Muscle of leg (tissue), 16 donors: ENCODE data around the gene KAT2A. TPM values are rescaled to one million over a fixed set of nuclear protein-coding genes. Genes with fewer than 3 reads are reported as not detected.

Source experiments
- DNase-seq: peaks from one replicate; pipeline ENCODE4 v3.0.0; 2013
- H3K27ac ChIP-seq: one replicate; pipeline ENCODE4 v1.5.1; 2013; ENCODE audit warnings: mild to moderate bottlenecking, low read length, control low read depth
- H3K27me3 ChIP-seq: one replicate; pipeline ENCODE4 v1.6.1; 2013; ENCODE audit warnings: low read length; ENCODE audit not compliant: control insufficient read depth, insufficient read depth
- H3K36me3 ChIP-seq: one replicate; pipeline ENCODE4 v1.6.1; 2013; ENCODE audit warnings: low read length; ENCODE audit not compliant: control insufficient read depth, insufficient read depth
- H3K4me1 ChIP-seq: one replicate; pipeline ENCODE4 v1.6.1; 2013; ENCODE audit warnings: low read length; ENCODE audit not compliant: control insufficient read depth, insufficient read depth
- H3K4me3 ChIP-seq: one replicate; pipeline ENCODE4 v1.5.1; 2013; ENCODE audit warnings: low read length, control low read depth
- H3K9me3 ChIP-seq: replicated peaks from 2 replicates; pipeline ENCODE4 v1.6.1; 2013; ENCODE audit warnings: low read depth, low read length; ENCODE audit not compliant: control insufficient read depth
- WGBS: methylation state at CpG from one replicate; pipeline ENCODE4 v1.1.5; 2013; ENCODE audit warnings: missing lambda C conversion rate; ENCODE audit not compliant: insufficient coverage; 5-methylcytosine and 5-hydroxymethylcytosine counted together
- long read RNA-seq, 11 donors: transcript quantifications; one replicate each; lab custom pipeline, GENCODE V29; 2026
- polyA plus RNA-seq, 8 donors: library from polyadenylated mRNA; unstranded; fragments of 120-200 nt; gene quantifications; one replicate each; pipeline versions ENCODE4 v1.2.1 to v1.2.3, GENCODE V29; 2013; ENCODE audit warnings: inconsistent platforms in 1 of 8, low replicate concordance in 1 of 8; ENCODE audit not compliant: insufficient read length in 8 of 8, insufficient read depth in 1 of 8
- total RNA-seq: library from RNA; stranded (reverse); fragments of 120-200 nt; gene quantifications from one replicate; pipeline ENCODE4 v1.2.4, GENCODE V29; 2013

Gene KAT2A
- 16.7 TPM for total RNA-seq
- polyA plus RNA-seq, result 10 to 100 TPM; 37.5 to 62.0 (median 47.1) TPM
- long read RNA-seq, donor 1, partial matches to known transcripts, result 0 of 4 reads
- long read RNA-seq, donor 1, other reads (novel, unspliced or antisense), result 0 of 4 reads
- long read RNA-seq, donor 2, partial matches to known transcripts, result 0 of 1 reads
- long read RNA-seq, donor 2, other reads (novel, unspliced or antisense), result 0 of 1 reads
- long read RNA-seq, donor 3, transcript KAT2A-202 (18 exons, 2,990 nt), result major isoform, 6 of 7 reads
- long read RNA-seq, donor 3, partial matches to known transcripts, result 0 of 7 reads
- long read RNA-seq, donor 3, other reads (novel, unspliced or antisense), result 0 of 7 reads
- long read RNA-seq, donor 4, partial matches to known transcripts, result 0 of 3 reads
- long read RNA-seq, donor 4, other reads (novel, unspliced or antisense), result 0 of 3 reads
- long read RNA-seq, donor 5, transcript KAT2A-202 (18 exons, 2,990 nt), result major isoform, 5 of 11 reads
- long read RNA-seq, donor 5, partial matches to known transcripts, result 5 of 11 reads
- long read RNA-seq, donor 5, other reads (novel, unspliced or antisense), result 0 of 11 reads
- long read RNA-seq, donor 6, transcript KAT2A-202 (18 exons, 2,990 nt), result major isoform, 7 of 30 reads
- long read RNA-seq, donor 6, partial matches to known transcripts, result 20 of 30 reads
- long read RNA-seq, donor 6, other reads (novel, unspliced or antisense), result 0 of 30 reads
- long read RNA-seq, donor 7, transcript KAT2A-202 (18 exons, 2,990 nt), result major isoform, 5 of 11 reads
- long read RNA-seq, donor 7, partial matches to known transcripts, result 5 of 11 reads
- long read RNA-seq, donor 7, other reads (novel, unspliced or antisense), result 0 of 11 reads
- long read RNA-seq, donor 8, partial matches to known transcripts, result 0 of 2 reads
- long read RNA-seq, donor 8, other reads (novel, unspliced or antisense), result 0 of 2 reads
- long read RNA-seq, donor 9, partial matches to known transcripts, result 0 of 2 reads
- long read RNA-seq, donor 9, other reads (novel, unspliced or antisense), result 0 of 2 reads
- long read RNA-seq, donor 10, transcript KAT2A-202 (18 exons, 2,990 nt), result major isoform, 5 of 11 reads
- long read RNA-seq, donor 10, partial matches to known transcripts, result 5 of 11 reads
- long read RNA-seq, donor 10, other reads (novel, unspliced or antisense), result 0 of 11 reads
- long read RNA-seq, donor 11, transcript KAT2A-202 (18 exons, 2,990 nt), result major isoform, 5 of 10 reads
- long read RNA-seq, donor 11, partial matches to known transcripts, result 5 of 10 reads
- long read RNA-seq, donor 11, other reads (novel, unspliced or antisense), result 0 of 10 reads

DNA sequence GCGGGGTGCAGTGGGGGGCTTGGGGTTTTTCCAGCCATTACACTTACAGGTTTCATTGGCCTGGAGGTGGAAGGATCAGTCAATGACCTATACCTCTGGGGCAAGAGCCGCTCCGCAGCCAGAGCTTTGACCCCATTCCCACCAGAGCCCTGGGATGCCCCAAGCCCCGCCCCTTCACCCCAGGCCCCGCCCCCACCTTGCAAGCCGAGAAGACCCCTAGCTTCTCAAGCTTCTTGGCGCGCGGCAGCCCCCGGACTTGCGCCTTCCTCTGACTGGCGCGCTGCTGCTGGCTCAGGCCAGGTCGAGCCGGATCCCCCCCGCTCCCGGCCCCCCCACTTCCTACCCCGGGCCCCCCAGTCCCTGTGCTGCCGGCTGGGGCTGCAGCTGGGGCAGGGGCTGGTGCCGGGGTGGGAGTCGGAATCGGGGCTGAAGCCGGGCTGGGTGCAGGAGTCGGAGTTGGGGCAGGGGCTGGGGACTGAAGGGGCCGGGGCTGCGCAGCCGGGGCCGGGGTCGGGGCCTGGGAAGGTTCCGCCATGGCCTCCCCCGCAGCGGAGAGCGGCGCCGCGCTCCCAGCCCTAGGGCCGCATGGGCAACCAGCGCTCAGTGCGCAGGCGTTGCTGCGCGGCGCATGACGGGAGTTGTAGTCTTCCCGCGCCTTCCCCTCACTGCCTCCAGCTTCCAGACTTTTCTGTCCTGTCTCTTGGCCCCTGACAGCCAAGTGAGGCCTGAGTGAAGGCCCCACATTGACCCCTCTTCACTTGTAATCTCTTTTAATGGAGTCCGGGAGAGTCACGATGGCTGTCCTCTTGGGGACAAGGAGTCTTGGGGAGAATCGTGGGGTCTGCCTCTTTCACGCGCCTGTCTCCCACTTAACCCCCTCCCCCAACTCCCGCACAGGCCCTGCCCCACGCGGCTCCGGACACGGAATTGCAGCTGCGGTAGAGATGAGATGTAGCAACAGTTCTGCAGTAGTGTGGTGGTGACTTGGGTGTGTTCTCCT is at the start of gene KAT2A:
Gene KAT2A (minus strand): TSS at position 598 of the 1,000 bp plus-strand sequence. CDS start 63 bp downstream, at position 535.
- Histone ChIP-seq H3K4me3 (peak within 1 kb of the TSS; percentile 50), H3K27me3 (no peaks in the 10 kb centered on the region), H3K9me3 (no peaks in the 10 kb centered on the region), H3K4me1 (peaks cover 28% of the 10 kb centered on the region), H3K27ac (peak within 1 kb of the TSS; percentile 32), H3K36me3 (peaks cover 54% of the 10 kb centered on the region)
- WGBS, result under 1% methylated on average over 26 of the region's 57 CpGs
- peak; percentile 94 for DNase-seq

DNA sequence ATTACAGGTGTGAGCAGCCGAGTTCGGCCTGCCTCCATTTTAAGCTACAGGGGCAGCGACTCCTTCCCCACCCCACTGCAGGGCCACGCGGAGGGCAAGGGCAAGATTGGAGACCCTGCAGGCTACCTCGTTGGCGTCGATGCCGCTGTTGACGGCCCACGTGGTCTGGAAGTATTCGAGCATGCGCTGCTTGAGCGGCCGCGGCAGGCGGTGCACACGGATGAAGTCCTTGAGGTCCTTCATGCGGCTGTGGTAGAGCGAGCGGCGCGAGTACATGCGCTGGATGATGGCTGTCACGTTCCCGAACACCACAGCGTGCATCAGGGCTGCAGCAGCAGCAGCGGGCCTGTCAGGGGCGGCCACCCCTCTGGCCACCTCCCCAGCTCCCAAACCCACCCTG is 48.2 kb upstream of the KAT2A start:
- H3K36me3 ChIP-seq, result no peaks in the 10 kb centered on the region
- no peak overlapping the region for H3K4me3 ChIP-seq
- H3K27me3 ChIP-seq, result peaks cover 6% of the 10 kb centered on the region
- no peak overlapping the region for H3K27ac ChIP-seq
- H3K4me1 ChIP-seq, result no peaks in the 10 kb centered on the region
- 91% methylated on average over 27 of the region's 29 CpGs for WGBS
- no peak for DNase-seq
- no peaks in the 10 kb centered on the region for H3K9me3 ChIP-seq

DNA sequence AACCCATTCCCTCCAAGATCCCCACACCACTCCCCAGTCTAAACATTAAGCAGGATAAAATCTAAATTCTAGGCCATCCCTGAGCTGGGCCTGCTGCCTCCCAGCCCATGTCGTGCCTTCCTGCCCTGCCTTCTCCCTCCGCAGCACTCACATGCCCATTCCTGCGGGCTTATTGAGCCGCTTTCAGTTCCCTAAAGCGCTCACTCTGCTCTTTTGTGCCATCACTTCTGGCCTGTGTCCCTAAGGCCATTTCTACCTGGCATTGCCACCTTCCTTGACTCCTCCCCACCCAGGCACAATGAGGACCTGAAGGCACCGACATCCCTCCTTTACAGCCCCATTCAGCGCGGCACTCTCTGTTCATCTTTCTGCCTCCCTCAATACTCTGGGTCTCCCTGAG is 46.6 kb upstream of the KAT2A start:
- 76% methylated on average over 5 of the region's 8 CpGs for WGBS
- Histone ChIP-seq H3K27ac (no peak overlapping the region), H3K4me3 (no peak overlapping the region)

DNA sequence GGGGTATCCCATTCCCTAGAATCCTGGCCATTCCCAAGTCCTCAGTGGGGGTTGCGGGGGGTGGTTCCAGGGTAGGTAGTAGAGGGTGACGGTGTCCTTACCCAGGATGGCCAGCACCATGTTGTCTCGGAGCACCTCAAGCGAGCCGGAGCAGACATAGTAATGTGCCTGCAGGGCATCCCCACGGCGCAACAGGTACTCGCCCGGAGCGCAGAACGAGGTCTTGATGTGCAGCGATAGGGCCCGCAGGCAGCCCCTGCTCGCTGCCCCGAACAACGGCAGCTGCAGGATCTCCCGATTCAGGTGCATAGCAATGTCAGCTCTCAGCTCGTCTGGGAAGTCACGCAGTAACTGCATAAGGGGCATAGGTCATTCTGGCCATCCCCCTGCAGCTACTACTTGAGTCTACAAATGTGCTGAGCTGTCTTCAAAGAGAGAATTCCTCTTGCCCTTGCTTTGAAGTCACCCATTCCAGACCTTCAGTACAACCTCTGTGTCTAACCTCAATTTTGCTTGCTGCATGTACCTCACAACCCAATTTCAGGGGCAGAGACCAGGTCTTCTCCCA is 45.1 kb upstream of the KAT2A start:
- no peak for DNase-seq
- H3K4me1 ChIP-seq, result no peaks in the 10 kb centered on the region
- H3K27me3 ChIP-seq, result peaks cover 2% of the 10 kb centered on the region
- H3K36me3 ChIP-seq, result no peaks in the 10 kb centered on the region
- 81% methylated on average over 19 of the region's 19 CpGs for WGBS
- H3K27ac ChIP-seq, result no peak overlapping the region
- H3K4me3 ChIP-seq, result no peak overlapping the region
- H3K9me3 ChIP-seq, result no peaks in the 10 kb centered on the region

More for the DNA sequence above, 46.6 kb upstream of the KAT2A start:
- Histone ChIP-seq H3K27me3 (peaks cover 6% of the 10 kb centered on the region), H3K4me1 (no peaks in the 10 kb centered on the region), H3K36me3 (no peaks in the 10 kb centered on the region), H3K9me3 (no peaks in the 10 kb centered on the region)
- no peak for DNase-seq

- H3K9me3 ChIP-seq, result no peaks in the 10 kb centered on the region
- no peak for DNase-seq
- no peak overlapping the region for H3K27ac ChIP-seq
- H3K4me1 ChIP-seq, result no peaks in the 10 kb centered on the region
- H3K36me3 ChIP-seq, result no peaks in the 10 kb centered on the region
- H3K4me3 ChIP-seq, result no peak overlapping the region
- H3K27me3 ChIP-seq, result peaks cover under 1% of the 10 kb centered on the region
- 59% methylated on average over 3 of the region's 6 CpGs for WGBS
Observed at GRCh38 chr17:42165751-42166150, 44.6 kb upstream of the KAT2A start.

DNA sequence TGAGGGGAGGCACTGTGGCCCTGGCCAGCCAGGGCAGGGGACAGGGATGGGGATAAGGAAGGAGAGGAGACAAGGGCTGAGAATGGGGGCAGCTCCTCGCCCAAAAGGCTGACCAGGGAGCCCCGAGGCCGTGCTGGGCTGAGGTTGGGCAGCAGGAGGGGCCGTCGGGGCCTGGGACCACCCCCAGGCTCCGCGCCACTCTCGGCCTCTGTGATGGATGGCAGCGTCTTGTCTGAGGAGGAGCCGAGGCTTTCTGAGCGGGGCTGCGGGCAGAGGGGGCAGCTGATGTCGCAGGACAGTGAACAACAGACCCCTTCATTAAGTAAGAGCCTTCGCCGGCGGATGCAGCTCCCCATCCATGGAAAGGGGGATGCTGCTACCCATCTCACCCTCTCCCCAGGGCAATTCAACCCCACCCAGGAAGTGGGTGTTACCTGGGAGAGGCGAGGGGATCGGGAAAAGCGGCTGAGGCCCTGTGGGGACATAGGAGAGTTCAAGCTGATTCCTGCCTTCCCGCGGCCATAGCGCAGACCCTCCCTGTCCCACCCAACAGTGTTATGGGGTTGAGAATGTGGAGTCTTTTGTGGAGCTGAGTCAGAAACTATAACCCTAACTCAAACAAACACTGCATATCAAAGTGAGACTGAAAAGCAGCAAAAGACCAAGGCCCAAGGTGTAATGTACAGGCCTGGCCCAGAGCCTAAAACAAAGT is 42.7 kb upstream of the KAT2A start:
- Histone ChIP-seq H3K27ac (no peak overlapping the region), H3K4me1 (no peaks in the 10 kb centered on the region), H3K27me3 (no peaks in the 10 kb centered on the region), H3K36me3 (no peaks in the 10 kb centered on the region), H3K9me3 (no peaks in the 10 kb centered on the region), H3K4me3 (no peak overlapping the region)
- DNase-seq, result no peak
- 42% methylated on average over 10 of the region's 22 CpGs for WGBS

GRCh38 chr17:42163113-42163512 is 41.9 kb upstream of the KAT2A start:
- Histone ChIP-seq H3K9me3 (no peaks in the 10 kb centered on the region), H3K4me3 (no peak overlapping the region), H3K27ac (no peak overlapping the region), H3K4me1 (no peaks in the 10 kb centered on the region), H3K36me3 (no peaks in the 10 kb centered on the region), H3K27me3 (no peaks in the 10 kb centered on the region)
- DNase-seq, result no peak
- 51% methylated on average over 8 of the region's 8 CpGs for WGBS

GRCh38 chr17:42160531-42160910 is 39.4 kb upstream of the KAT2A start:
- WGBS, result 60% methylated on average over 1 of the region's 7 CpGs
- H3K4me1 ChIP-seq, result peaks cover 4% of the 10 kb centered on the region
- no peak overlapping the region for H3K4me3 ChIP-seq
- H3K27ac ChIP-seq, result no peak overlapping the region
- no peaks in the 10 kb centered on the region for H3K9me3 ChIP-seq
- H3K27me3 ChIP-seq, result no peaks in the 10 kb centered on the region
- no peak for DNase-seq
- H3K36me3 ChIP-seq, result no peaks in the 10 kb centered on the region
